Smooth muscle cell (in vitro differentiated cells): ENCODE measurements around the gene PITPNM1. TPM values are rescaled to one million over a fixed set of nuclear protein-coding genes. Genes with fewer than 3 reads are reported as not detected.

Source experiments
- DNase-seq: peaks from one replicate; lab custom pipeline; 2025; ENCODE audit not compliant: unreplicated experiment; lab: John Stamatoyannopoulos, UW
- H2AFZ ChIP-seq: fragments of 200-600 bp; sonication (generic); 2 replicates; pipeline ENCODE4 v1.6.0; 2016; ENCODE audit warnings: antibody characterized with exemption, low read depth, mild to moderate bottlenecking
- H3F3A ChIP-seq: fragments of 200-600 bp; sonication (generic); 2 replicates; pipeline ENCODE4 v1.6.0; 2017; ENCODE audit warnings: antibody characterized with exemption, low read depth
- H3K27ac ChIP-seq: fragments of 200-600 bp; sonication (generic); 2 replicates; pipeline ENCODE4 v1.5.1; 2016; ENCODE audit warnings: low read depth, mild to moderate bottlenecking
- H3K27me3 ChIP-seq: fragments of 200-600 bp; sonication (generic); 2 replicates; pipeline ENCODE4 v1.6.1; 2016; ENCODE audit warnings: low read depth, mild to moderate bottlenecking
- H3K36me3 ChIP-seq: fragments of 200-600 bp; sonication (generic); 2 replicates; pipeline ENCODE4 v1.5.1; 2016; ENCODE audit warnings: low read depth
- H3K4me1 ChIP-seq: fragments of 200-600 bp; sonication (generic); 2 replicates; pipeline ENCODE4 v1.5.1; 2016; ENCODE audit warnings: low read depth
- H3K4me2 ChIP-seq: fragments of 200-600 bp; sonication (generic); 2 replicates; pipeline ENCODE4 v1.6.0; 2016; ENCODE audit warnings: mild to moderate bottlenecking
- H3K4me3 ChIP-seq: fragments of 200-600 bp; sonication (generic); 2 replicates; pipeline ENCODE4 v1.5.1; 2016; ENCODE audit warnings: mild to moderate bottlenecking
- H3K79me2 ChIP-seq: fragments of 200-600 bp; sonication (generic); 2 replicates; pipeline ENCODE4 v1.6.0; 2016; ENCODE audit warnings: low read depth, mild to moderate bottlenecking
- H3K9ac ChIP-seq: fragments of 200-600 bp; sonication (generic); 2 replicates; pipeline ENCODE4 v1.6.0; 2016; ENCODE audit warnings: low read depth
- H3K9me3 ChIP-seq: fragments of 200-600 bp; sonication (generic); replicated peaks from 2 replicates; pipeline ENCODE4 v1.5.1; 2016; ENCODE audit warnings: low read depth
- H4K20me1 ChIP-seq: fragments of 200-600 bp; sonication (generic); 2 replicates; pipeline ENCODE4 v1.6.0; 2016; ENCODE audit warnings: low read depth
- whole genome bisulfite sequencing: methylation state at CpG from one replicate; pipeline ENCODE4 v1.1.7; 2016; ENCODE audit warnings: low lambda C conversion rate; 5-methylcytosine and 5-hydroxymethylcytosine counted together
- polyA plus RNA-seq: library from polyadenylated mRNA; unstranded; fragments of >200 nt; fragmentation: Nextera tagmentation; extraction: Ambion mirVana; gene quantifications from 2 replicates; pipeline ENCODE4 v1.2.1, GENCODE V29; 2016
- total RNA-seq: library from RNA; depleted of rRNA; stranded (reverse); fragments of >200 nt; gene quantifications from 2 replicates; pipeline ENCODE4 v1.2.3, GENCODE V29; 2014
- TF ChIP-seq, protein P1 (sequence below): fragments of 200-600 bp; sonication (generic); IDR thresholded peaks from 2 replicates; pipeline ENCODE4 v1.5.1; 2017; ENCODE audit warnings: borderline replicate concordance, mild to moderate bottlenecking, antibody characterized with exemption; ENCODE audit not compliant: insufficient read depth, poor library complexity, severe bottlenecking

PITPNM1 gene
- total and polyA plus RNA-seq, 2 experiments from 2014 or later = 27.6 to 35.0 TPM

- over 99% methylated on average over 18 of the region's 18 CpGs for WGBS
- DNase-seq = no peak
- Histone ChIP-seq H3K36me3 (no peaks in the 10 kb centered on the region), H3K4me2 (no peak overlapping the region), H3K4me3 (no peak overlapping the region), H3K27ac (no peak overlapping the region), H3F3A (peaks cover 4% of the 10 kb centered on the region), H3K27me3 (no peaks in the 10 kb centered on the region), H3K9me3 (no peaks in the 10 kb centered on the region), H4K20me1 (peaks cover 18% of the 10 kb centered on the region), H3K79me2 (peaks cover 14% of the 10 kb centered on the region), H3K9ac (no peak overlapping the region), H2AFZ (no peak overlapping the region), H3K4me1 (peaks cover 16% of the 10 kb centered on the region)
- TF ChIP-seq, protein P1, sequence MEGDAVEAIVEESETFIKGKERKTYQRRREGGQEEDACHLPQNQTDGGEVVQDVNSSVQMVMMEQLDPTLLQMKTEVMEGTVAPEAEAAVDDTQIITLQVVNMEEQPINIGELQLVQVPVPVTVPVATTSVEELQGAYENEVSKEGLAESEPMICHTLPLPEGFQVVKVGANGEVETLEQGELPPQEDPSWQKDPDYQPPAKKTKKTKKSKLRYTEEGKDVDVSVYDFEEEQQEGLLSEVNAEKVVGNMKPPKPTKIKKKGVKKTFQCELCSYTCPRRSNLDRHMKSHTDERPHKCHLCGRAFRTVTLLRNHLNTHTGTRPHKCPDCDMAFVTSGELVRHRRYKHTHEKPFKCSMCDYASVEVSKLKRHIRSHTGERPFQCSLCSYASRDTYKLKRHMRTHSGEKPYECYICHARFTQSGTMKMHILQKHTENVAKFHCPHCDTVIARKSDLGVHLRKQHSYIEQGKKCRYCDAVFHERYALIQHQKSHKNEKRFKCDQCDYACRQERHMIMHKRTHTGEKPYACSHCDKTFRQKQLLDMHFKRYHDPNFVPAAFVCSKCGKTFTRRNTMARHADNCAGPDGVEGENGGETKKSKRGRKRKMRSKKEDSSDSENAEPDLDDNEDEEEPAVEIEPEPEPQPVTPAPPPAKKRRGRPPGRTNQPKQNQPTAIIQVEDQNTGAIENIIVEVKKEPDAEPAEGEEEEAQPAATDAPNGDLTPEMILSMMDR = no peak
Measured at GRCh38 chr11:67501854-67502253, 3.3 kb downstream of the PITPNM1 start.

GRCh38 chr11:67500831-67501715 lies 4.1 kb downstream of the PITPNM1 start:
- H3K27me3 ChIP-seq = no peaks in the 10 kb centered on the region
- DNase-seq = no peak
- H3K4me1 ChIP-seq = peaks cover 16% of the 10 kb centered on the region
- TF ChIP-seq, protein P1 = no peak
- 97% methylated on average over 9 of the region's 9 CpGs for WGBS
- H3K4me2 ChIP-seq = no peak overlapping the region
- H3K4me3 ChIP-seq = no peak overlapping the region
- H3K79me2 ChIP-seq = peaks cover 14% of the 10 kb centered on the region
- H3K9ac ChIP-seq = no peak overlapping the region
- H4K20me1 ChIP-seq = peaks cover 18% of the 10 kb centered on the region
- no peak overlapping the region for H3K27ac ChIP-seq
- no peaks in the 10 kb centered on the region for H3K36me3 ChIP-seq
- H2AFZ ChIP-seq = no peak overlapping the region
- H3F3A ChIP-seq = no peaks in the 10 kb centered on the region
- no peaks in the 10 kb centered on the region for H3K9me3 ChIP-seq

DNA sequence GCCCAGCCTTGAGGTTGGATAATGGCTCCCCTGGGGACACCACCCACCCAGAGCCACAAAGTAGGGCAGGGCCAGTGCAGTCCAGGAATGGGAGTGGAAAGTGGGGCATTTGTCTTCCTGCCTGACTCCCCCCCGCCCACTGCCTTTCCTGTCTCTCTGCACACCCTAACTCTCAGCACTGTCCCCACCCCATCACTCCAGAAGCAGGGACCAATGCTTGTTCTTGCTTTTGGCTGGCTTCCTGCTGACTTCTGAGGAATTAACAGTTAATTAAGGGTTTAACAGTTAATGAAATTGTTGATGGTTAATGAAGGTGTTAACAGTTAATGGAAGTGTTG lies 4.7 kb downstream of the PITPNM1 start:
- H3K4me2 ChIP-seq = no peak overlapping the region
- peaks cover 12% of the 10 kb centered on the region for H3K4me1 ChIP-seq
- H3K36me3 ChIP-seq = no peaks in the 10 kb centered on the region
- H3F3A ChIP-seq = no peaks in the 10 kb centered on the region
- H3K27me3 ChIP-seq = no peaks in the 10 kb centered on the region
- H3K9ac ChIP-seq = no peak overlapping the region
- 100% methylated on average over 1 of the region's 1 CpG for WGBS
- no peak overlapping the region for H3K4me3 ChIP-seq
- no peak overlapping the region for H2AFZ ChIP-seq
- DNase-seq = no peak
- peaks cover 14% of the 10 kb centered on the region for H3K79me2 ChIP-seq
- TF ChIP-seq, protein P1 = no peak
- H3K9me3 ChIP-seq = no peaks in the 10 kb centered on the region
- no peak overlapping the region for H3K27ac ChIP-seq
- peaks cover 18% of the 10 kb centered on the region for H4K20me1 ChIP-seq
